HepG2 (cell line): ENCODE measurements around the gene GGTA1. TPM values are rescaled to one million over a fixed set of nuclear protein-coding genes. Genes with fewer than 3 reads are reported as not detected.

Experiments used
- ATAC-seq: fragments of 200-7000 bp; cut with Tn5 transposase; 3 replicates; pipeline ENCODE4 v1.9.1; 2020; ENCODE audit warnings: mild to moderate bottlenecking, moderate library complexity
- BruUV-seq: library from RNA; stranded (reverse); fragments of 400-500 nt; replicated peaks from 2 replicates; lab custom pipeline; 2021; lab: Mats Ljungman, UMichigan
- CTCF ChIA-PET: fragments of 300-600 bp; formaldehyde crosslinking; extraction: SDS; loops from one replicate; lab custom pipeline; 2021; ENCODE audit warnings: low total read pairs, inconsistent platforms, low intra/inter-chr PET ratio; lab: Yijun Ruan, JAX
- POLR2A ChIA-PET: fragments of 350-600 bp; sonication (Branson Sonifier 250); formaldehyde crosslinking; loops from one replicate; lab custom pipeline; 2020; ENCODE audit warnings: antibody characterized with exemption, inconsistent platforms; lab: Yijun Ruan, JAX
- DNase-seq: peaks from one replicate; pipeline ENCODE4 v3.0.0-alpha.2; 2015; ENCODE audit warnings: low spot score
- FAIRE-seq: peaks from 3 replicates; lab custom pipeline; 2011; peaks lifted over from hg19 to GRCh38; lab: Jason Lieb, UNC
- H2AFZ ChIP-seq: one replicate; pipeline ENCODE4 v1.6.1; 2011; ENCODE audit warnings: low read length, inconsistent platforms
- H3K27ac ChIP-seq: fragments of 300-600 bp; 3 replicates; pipeline ENCODE4 v1.8.0; 2011; ENCODE audit warnings: mixed run types, mild to moderate bottlenecking, mixed read lengths, low read length, inconsistent platforms; ENCODE audit not compliant: insufficient read depth; ENCODE audit errors: extremely low read length
- H3K27me3 ChIP-seq, 2 experiments: fragments of 200-600 bp in 1 of 2; 2 replicates in 1 of 2; 3 replicates in 1 of 2; pipeline versions ENCODE4 v1.6.0 to v1.8.0; 2011; ENCODE audit warnings: low read length in 2 of 2, mild to moderate bottlenecking in 2 of 2, moderate library complexity in 2 of 2, inconsistent platforms in 1 of 2; ENCODE audit not compliant: insufficient read depth in 2 of 2, control insufficient read depth in 1 of 2
- H3K36me3 ChIP-seq, 2 experiments: fragments of 200-600 bp in 1 of 2; replicated peaks in 1 of 2; 2 replicates in 1 of 2; 3 replicates in 1 of 2; pipeline versions ENCODE4 v1.5.1 to v1.8.0; 2011; ENCODE audit warnings: low read length in 2 of 2, inconsistent platforms in 1 of 2; ENCODE audit not compliant: insufficient read depth in 2 of 2, control insufficient read depth in 1 of 2
- H3K4me1 ChIP-seq: 2 replicates; pipeline ENCODE4 v1.5.1; 2012; ENCODE audit warnings: low read length, inconsistent platforms; ENCODE audit not compliant: insufficient read depth
- H3K4me2 ChIP-seq: 2 replicates; pipeline ENCODE4 v1.6.0; 2011; ENCODE audit warnings: low read depth, low read length, inconsistent platforms
- H3K4me3 ChIP-seq, 3 experiments: fragments of 200-600 bp in 1 of 3; sonication (generic), shearing (Covaris generic) in 1 of 3; replicated peaks in 1 of 3; 2 replicates each; pipeline ENCODE4 v1.5.1; 2011 to 2016; ENCODE audit warnings: low read length in 3 of 3, inconsistent platforms in 2 of 3, low read depth in 2 of 3, mild to moderate bottlenecking in 2 of 3, control low read depth in 1 of 3, mixed read lengths in 1 of 3; ENCODE audit not compliant: insufficient read depth in 1 of 3
- H3K79me2 ChIP-seq: one replicate; pipeline ENCODE4 v1.6.1; 2011; ENCODE audit warnings: low read length, inconsistent platforms; ENCODE audit not compliant: insufficient read depth
- H3K9ac ChIP-seq: 2 replicates; pipeline ENCODE4 v1.6.0; 2011; ENCODE audit warnings: mild to moderate bottlenecking, low read depth, low read length, inconsistent platforms; ENCODE audit not compliant: insufficient read depth
- H3K9me3 ChIP-seq: 2 replicates; pipeline ENCODE4 v1.5.1; 2012; ENCODE audit warnings: mild to moderate bottlenecking, low read length
- H4K20me1 ChIP-seq: 2 replicates; pipeline ENCODE4 v1.6.0; 2011; ENCODE audit warnings: inconsistent platforms, mild to moderate bottlenecking, low read length, moderate library complexity; ENCODE audit not compliant: insufficient read depth
- BRF2 ChIP-seq: sonication (generic); formaldehyde crosslinking; IDR thresholded peaks from 2 replicates; pipeline ENCODE4 v1.8.1; 2022; ENCODE audit warnings: mild to moderate bottlenecking, missing genetic modification reagents
- DBP ChIP-seq: sonication (generic); formaldehyde crosslinking; IDR thresholded peaks from 2 replicates; pipeline ENCODE4 v1.4.0; 2020; ENCODE audit warnings: missing genetic modification reagents; ENCODE audit errors: not compliant biosample characterization
- FOXA3 ChIP-seq: IDR thresholded peaks from 2 replicates; pipeline ENCODE4 v1.6.1; 2016; ENCODE audit warnings: missing genetic modification reagents, missing compliant biosample characterization
- HINFP ChIP-seq: sonication (generic); formaldehyde crosslinking; IDR thresholded peaks from 2 replicates; pipeline ENCODE4 v1.4.0; 2020; ENCODE audit warnings: low read depth, mild to moderate bottlenecking, missing genetic modification reagents
- MTA3 ChIP-seq: sonication (generic); formaldehyde crosslinking; IDR thresholded peaks from 2 replicates; pipeline ENCODE4 v1.4.0; 2020; ENCODE audit warnings: missing genetic modification reagents
- NR2C2 ChIP-seq: sonication (generic); formaldehyde crosslinking; IDR thresholded peaks from 2 replicates; pipeline ENCODE4 v1.4.0; 2020; ENCODE audit warnings: missing genetic modification reagents, mild to moderate bottlenecking, moderate library complexity, borderline replicate concordance
- PHF21A ChIP-seq: sonication (generic); formaldehyde crosslinking; IDR thresholded peaks from 2 replicates; pipeline ENCODE4 v1.5.0; 2020; ENCODE audit warnings: mild to moderate bottlenecking, missing genetic modification reagents
- RFXAP ChIP-seq: sonication (generic); formaldehyde crosslinking; IDR thresholded peaks from 2 replicates; pipeline ENCODE4 v1.4.0; 2020; ENCODE audit warnings: missing genetic modification reagents, borderline replicate concordance
- SIN3B ChIP-seq: fragments of 150-350 bp; IDR thresholded peaks from 2 replicates; pipeline ENCODE4 v1.6.1; 2014; ENCODE audit warnings: low read length
- SOX6 ChIP-seq, 2 experiments: fragments of 450-650 bp in 1 of 2; sonication (generic) in 1 of 2; formaldehyde crosslinking in 1 of 2; IDR thresholded peaks; 2 replicates each; pipeline versions ENCODE4 v1.4.0 to v1.6.1; 2017 to 2020; ENCODE audit warnings: antibody characterized with exemption in 1 of 2, mild to moderate bottlenecking in 1 of 2, missing genetic modification reagents in 1 of 2
- TCF7 ChIP-seq: sonication (generic); IDR thresholded peaks from 2 replicates; pipeline ENCODE4 v1.6.1; 2016; ENCODE audit warnings: antibody characterized with exemption, low read depth
- U2AF1 ChIP-seq: fragments of 200-400 bp; formaldehyde crosslinking; optimal IDR thresholded peaks from 2 replicates; pipeline ENCODE3; 2017; ENCODE audit warnings: mild to moderate bottlenecking, low read depth, low read length
- ZMYM4 ChIP-seq: sonication (generic); formaldehyde crosslinking; IDR thresholded peaks from 2 replicates; pipeline ENCODE4 v1.8.1; 2023; ENCODE audit warnings: mild to moderate bottlenecking, missing genetic modification reagents
- ZNF230 ChIP-seq: sonication (generic); formaldehyde crosslinking; IDR thresholded peaks from 2 replicates; pipeline ENCODE4 v1.4.0; 2020; ENCODE audit warnings: mild to moderate bottlenecking, missing genetic modification reagents
- ZNF280B ChIP-seq: sonication (generic); formaldehyde crosslinking; IDR thresholded peaks from 2 replicates; pipeline ENCODE4 v1.5.0; 2020; ENCODE audit warnings: missing genetic modification reagents, mild to moderate bottlenecking, borderline replicate concordance
- ZNF562 ChIP-seq: sonication (generic); formaldehyde crosslinking; IDR thresholded peaks from 2 replicates; pipeline ENCODE4 v1.8.0; 2022; ENCODE audit warnings: missing genetic modification reagents, borderline replicate concordance
- WGBS: methylation state at CpG from one replicate; pipeline ENCODE4 v1.1.6; 2017; ENCODE audit warnings: low lambda C conversion rate; 5-methylcytosine and 5-hydroxymethylcytosine counted together
- in situ Hi-C: cut with HindIII; loops from 2 replicates; pipeline ENCODE4 v1.10.0; 2017; ENCODE audit warnings: low pct_unique_long_range_greater_than_20kb; ENCODE audit not compliant: extremely low pct_ligation_motif_present
- intact Hi-C: fragments of 100-400 bp; cut with micrococcal nuclease; formaldehyde crosslinking; loops from one replicate; pipeline ENCODE4 v1.10.0; 2022; ENCODE audit not compliant: unreplicated experiment
- polyA plus RNA-seq, 8 experiments: library from polyadenylated mRNA; depleted of rRNA in 3 of 8; stranded (reverse) in 7 of 8; unstranded in 1 of 8; fragments of >200 nt; fragmentation: Illumina TruSeq in 4 of 8; extraction: Trizol in 4 of 8; gene quantifications; 2 replicates each; pipeline versions ENCODE4 v1.2.1 to v1.2.3, GENCODE V29; 2011 to 2016; ENCODE audit warnings: low read depth in 4 of 8, missing spikeins in 1 of 8, mixed read lengths in 1 of 8; ENCODE audit not compliant: insufficient read depth in 1 of 8
- total RNA-seq, 5 experiments: library from RNA; depleted of rRNA; stranded (reverse); fragments of >200 nt; fragmentation: Illumina TruSeq; extraction: Trizol; gene quantifications; 2 replicates each; pipeline ENCODE4 v1.2.3, GENCODE V29; 2016; ENCODE audit warnings: low read depth in 1 of 5
- TF ChIP-seq, protein P1 (sequence below): sonication (generic); formaldehyde crosslinking; IDR thresholded peaks from 2 replicates; pipeline ENCODE4 v1.4.0; 2020; ENCODE audit warnings: missing genetic modification reagents, borderline replicate concordance

Gene GGTA1
- total and polyA plus RNA-seq, 2 of the 13 experiments (the other 11 are each of a cell fraction or from before 2014, with no cell fraction given): not detected

DNA sequence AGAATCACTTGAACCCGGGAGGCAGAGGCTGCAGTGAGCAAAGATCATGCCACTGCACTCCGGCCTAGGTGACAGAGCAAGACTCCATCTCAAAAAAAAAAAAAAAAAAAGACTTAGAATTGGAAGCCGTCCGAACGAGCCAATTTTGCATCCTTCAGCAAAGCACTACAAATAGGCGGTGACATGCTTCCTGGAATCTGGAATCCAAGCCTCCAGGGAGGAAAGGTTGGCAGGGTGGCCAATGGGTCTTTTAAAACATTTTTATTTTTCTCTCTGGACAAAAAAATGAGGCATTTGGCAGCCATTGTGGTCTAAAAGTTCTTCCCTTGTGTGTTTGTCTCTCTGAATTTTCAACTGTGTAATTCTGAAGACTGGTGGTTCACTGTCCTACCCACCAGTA, 26.4 kb downstream of the GGTA1 start (continued):
- no peak for TF ChIP-seq MTA3 (CRISPR knock-in tag)
- no peak for TF ChIP-seq NR2C2 (CRISPR knock-in tag)
- no peak for TF ChIP-seq ZMYM4 (CRISPR knock-in tag)
- no peak for TF ChIP-seq SOX6 (IDR thresholded peaks at IDR 0.05)
- TF ChIP-seq SOX6 (CRISPR knock-in tag; IDR thresholded peaks at IDR 0.05): no peak
- no peak for TF ChIP-seq SIN3B
- no peak for TF ChIP-seq ZNF280B (CRISPR knock-in tag)
- TF ChIP-seq ZNF230: no peak

DNA sequence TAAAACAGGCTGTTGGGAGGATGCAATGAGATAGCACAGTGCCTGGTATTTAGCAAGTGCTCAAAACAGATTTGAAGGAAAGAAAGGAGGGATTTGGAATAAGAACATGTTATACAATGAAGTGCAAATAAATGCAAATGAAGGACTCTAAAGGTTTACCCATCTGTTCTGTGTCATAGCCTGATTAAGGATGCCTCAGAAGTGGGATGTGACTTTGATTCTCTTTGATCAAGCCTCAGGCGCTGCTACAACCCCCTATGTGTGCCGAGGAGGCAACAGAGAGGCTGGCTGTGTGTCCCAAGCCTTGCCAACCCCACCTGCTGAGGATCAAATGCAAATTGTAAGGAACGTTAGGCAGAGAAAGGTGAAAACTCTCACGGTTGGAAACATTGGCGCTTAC, 27.2 kb downstream of the GGTA1 start:
- Histone ChIP-seq H3K4me3 (no peak overlapping the region), H3K79me2 (no peaks in the 10 kb centered on the region), H3K4me1 (no peaks in the 10 kb centered on the region), H3K36me3 (no peaks in the 10 kb centered on the region), H3K27ac (no peak overlapping the region), H3K4me2 (no peak overlapping the region), H4K20me1 (no peaks in the 10 kb centered on the region), H3K9me3 (no peaks in the 10 kb centered on the region), H3K27me3 (peaks cover 9 to 57% of the 10 kb centered on the region in 2 experiments; a peak in 4 of 5 replicates), H3K9ac (no peak overlapping the region), H2AFZ (no peak overlapping the region)
- ChIA-PET CTCF (no interaction called here), POLR2A (no interaction called here)
- intact Hi-C loops (no loop called here), in situ Hi-C loops (no loop called here)
- ATAC-seq: no peak
- FAIRE-seq: no peak
- 12% methylated on average over 5 of the region's 5 CpGs for whole genome bisulfite sequencing
- DNase-seq: no peak
- no TSS peak for BruUV-seq
- no peak for TF ChIP-seq TCF7
- TF ChIP-seq, protein P1, sequence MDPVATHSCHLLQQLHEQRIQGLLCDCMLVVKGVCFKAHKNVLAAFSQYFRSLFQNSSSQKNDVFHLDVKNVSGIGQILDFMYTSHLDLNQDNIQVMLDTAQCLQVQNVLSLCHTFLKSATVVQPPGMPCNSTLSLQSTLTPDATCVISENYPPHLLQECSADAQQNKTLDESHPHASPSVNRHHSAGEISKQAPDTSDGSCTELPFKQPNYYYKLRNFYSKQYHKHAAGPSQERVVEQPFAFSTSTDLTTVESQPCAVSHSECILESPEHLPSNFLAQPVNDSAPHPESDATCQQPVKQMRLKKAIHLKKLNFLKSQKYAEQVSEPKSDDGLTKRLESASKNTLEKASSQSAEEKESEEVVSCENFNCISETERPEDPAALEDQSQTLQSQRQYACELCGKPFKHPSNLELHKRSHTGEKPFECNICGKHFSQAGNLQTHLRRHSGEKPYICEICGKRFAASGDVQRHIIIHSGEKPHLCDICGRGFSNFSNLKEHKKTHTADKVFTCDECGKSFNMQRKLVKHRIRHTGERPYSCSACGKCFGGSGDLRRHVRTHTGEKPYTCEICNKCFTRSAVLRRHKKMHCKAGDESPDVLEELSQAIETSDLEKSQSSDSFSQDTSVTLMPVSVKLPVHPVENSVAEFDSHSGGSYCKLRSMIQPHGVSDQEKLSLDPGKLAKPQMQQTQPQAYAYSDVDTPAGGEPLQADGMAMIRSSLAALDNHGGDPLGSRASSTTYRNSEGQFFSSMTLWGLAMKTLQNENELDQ (CRISPR knock-in tag): no peak
- TF ChIP-seq RFXAP: no peak
- TF ChIP-seq U2AF1: no peak
- TF ChIP-seq FOXA3 (CRISPR knock-in tag): no peak
- no peak for TF ChIP-seq HINFP (CRISPR knock-in tag)
- no peak for TF ChIP-seq BRF2 (CRISPR knock-in tag)
- TF ChIP-seq ZNF562 (CRISPR knock-in tag): no peak
- TF ChIP-seq DBP (CRISPR knock-in tag): no peak
- no peak for TF ChIP-seq PHF21A (CRISPR knock-in tag)
